Measurements from ENCODE around the gene LRCH3. TPM values are rescaled to one million over a fixed set of nuclear protein-coding genes. Genes with fewer than 3 reads are reported as not detected.
A peak's percentile ranks its signal among the peaks of the same experiment; 100 is the strongest.
"Not testable (repeated sequence)": the region's sequence is repeated elsewhere in the genome, so short reads cannot be mapped to it uniquely, and the experiment has no call there.

Gene LRCH3
- total RNA-seq, 1 donor from 2014 or later, result 43.5 TPM

- DNase-seq, result no peak
- no peak for ATAC-seq
- Histone ChIP-seq H3K4me3 (no peak overlapping the region), H3K27me3 (no peaks in the 10 kb centered on the region), H3K36me3 (peaks cover 35% of the 10 kb centered on the region), H3K27ac (no peak overlapping the region), H3K4me1 (no peaks in the 10 kb centered on the region), H3K9me3 (no peaks in the 10 kb centered on the region)
- intact Hi-C loops (cut with DNase I), result no loop called here
- no peak for TF ChIP-seq CTCF (IDR thresholded peaks at IDR 0.05)
These were observed 90.4 kb downstream of the LRCH3 start for GRCh38 chr3:197881270-197881969.

GRCh38 chr3:197881970-197882338, 90.9 kb downstream of the LRCH3 start:
- Histone ChIP-seq H3K4me3 (no peak overlapping the region), H3K9me3 (no peaks in the 10 kb centered on the region), H3K27me3 (no peaks in the 10 kb centered on the region), H3K27ac (no peak overlapping the region), H3K36me3 (peaks cover 35% of the 10 kb centered on the region), H3K4me1 (no peaks in the 10 kb centered on the region)
- ATAC-seq, result no peak
- DNase-seq, result no peak
- intact Hi-C loops (cut with DNase I), result no loop called here
- TF ChIP-seq CTCF (IDR thresholded peaks at IDR 0.05), result no peak

- Histone ChIP-seq H3K27ac (no peak overlapping the region), H3K4me3 (no peak overlapping the region), H3K36me3 (peaks cover 33% of the 10 kb centered on the region), H3K27me3 (no peaks in the 10 kb centered on the region), H3K9me3 (no peaks in the 10 kb centered on the region), H3K4me1 (no peaks in the 10 kb centered on the region)
- no peak for TF ChIP-seq CTCF (IDR thresholded peaks at IDR 0.05)
- intact Hi-C loops (cut with DNase I), result no loop called here
- peak; percentile 63 for ATAC-seq
- DNase-seq, result no peak
These were observed 91.5 kb downstream of the LRCH3 start for GRCh38 chr3:197882586-197882985.

DNA sequence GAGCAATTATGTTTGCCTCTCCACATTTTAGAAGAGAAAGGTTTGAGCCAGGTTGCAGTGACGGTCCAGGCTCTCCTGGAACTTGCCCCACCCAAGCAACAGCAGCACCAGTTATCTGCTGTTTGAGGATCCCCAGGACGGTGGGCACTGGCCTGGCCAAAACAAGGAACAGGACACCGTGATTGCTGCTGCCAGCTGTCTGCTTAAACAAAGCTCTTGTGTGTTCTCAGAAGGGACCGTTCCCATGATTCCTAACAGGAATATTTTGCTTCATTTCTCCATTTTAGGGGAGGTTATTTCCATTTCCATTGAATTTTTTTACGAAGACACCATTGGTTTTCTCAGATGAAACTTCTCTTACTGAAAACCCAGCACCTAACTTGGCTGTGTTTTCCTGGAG, 92.5 kb downstream of the LRCH3 start:
- no peaks in the 10 kb centered on the region for H3K4me1 ChIP-seq
- no peak overlapping the region for H3K27ac ChIP-seq
- intact Hi-C loops (cut with DNase I), result no loop called here
- H3K4me3 ChIP-seq, result no peak overlapping the region
- no peaks in the 10 kb centered on the region for H3K27me3 ChIP-seq
- no peak for DNase-seq
- no peak for TF ChIP-seq CTCF (IDR thresholded peaks at IDR 0.05)
- peaks cover 28% of the 10 kb centered on the region for H3K36me3 ChIP-seq
- ATAC-seq, result no peak
- H3K9me3 ChIP-seq, result no peaks in the 10 kb centered on the region

GRCh38 chr3:197884330-197884729, 93.3 kb downstream of the LRCH3 start:
- ATAC-seq; H3K4me1 ChIP-seq; H3K27me3 ChIP-seq; DNase-seq; H3K4me3 ChIP-seq; intact Hi-C loops (cut with DNase I); H3K9me3 ChIP-seq; H3K27ac ChIP-seq: not testable (repeated sequence)
- peaks cover 28% of the 10 kb centered on the region for H3K36me3 ChIP-seq

GRCh38 chr3:197886052-197886451, 95.0 kb downstream of the LRCH3 start:
- H3K27me3 ChIP-seq; DNase-seq; intact Hi-C loops (cut with DNase I); H3K4me1 ChIP-seq; ATAC-seq; H3K9me3 ChIP-seq; H3K27ac ChIP-seq; H3K4me3 ChIP-seq: not testable (repeated sequence)
- peaks cover 29% of the 10 kb centered on the region for H3K36me3 ChIP-seq

GRCh38 chr3:197887430-197888053, 96.5 kb downstream of the LRCH3 start:
- DNase-seq; H3K27ac ChIP-seq; intact Hi-C loops (cut with DNase I); H3K4me3 ChIP-seq; ATAC-seq; H3K9me3 ChIP-seq; H3K4me1 ChIP-seq; H3K27me3 ChIP-seq: not testable (repeated sequence)
- peaks cover 26% of the 10 kb centered on the region for H3K36me3 ChIP-seq
